ENCODE results near the gene POSTN.

DNA sequence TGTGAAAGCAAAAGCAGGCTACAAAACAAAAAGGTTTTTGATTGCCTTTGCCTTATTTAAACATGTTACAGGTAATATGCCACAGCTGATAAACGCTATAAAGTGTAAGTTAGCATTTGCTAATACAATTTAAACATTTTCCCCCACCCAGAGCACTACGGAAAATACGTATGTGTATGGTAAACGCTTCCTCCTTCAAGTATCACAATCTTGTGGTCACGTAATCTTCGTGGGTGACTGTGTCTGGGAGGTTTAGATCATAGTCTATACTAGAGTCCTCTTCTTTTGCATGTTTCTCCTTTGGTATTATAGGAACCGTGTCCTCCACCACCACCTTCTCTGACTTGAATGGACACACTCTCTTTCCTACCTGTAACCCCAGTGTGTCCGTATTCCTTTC lies 38.1 kb upstream of the POSTN start:
- TF ChIP-seq, protein P1, sequence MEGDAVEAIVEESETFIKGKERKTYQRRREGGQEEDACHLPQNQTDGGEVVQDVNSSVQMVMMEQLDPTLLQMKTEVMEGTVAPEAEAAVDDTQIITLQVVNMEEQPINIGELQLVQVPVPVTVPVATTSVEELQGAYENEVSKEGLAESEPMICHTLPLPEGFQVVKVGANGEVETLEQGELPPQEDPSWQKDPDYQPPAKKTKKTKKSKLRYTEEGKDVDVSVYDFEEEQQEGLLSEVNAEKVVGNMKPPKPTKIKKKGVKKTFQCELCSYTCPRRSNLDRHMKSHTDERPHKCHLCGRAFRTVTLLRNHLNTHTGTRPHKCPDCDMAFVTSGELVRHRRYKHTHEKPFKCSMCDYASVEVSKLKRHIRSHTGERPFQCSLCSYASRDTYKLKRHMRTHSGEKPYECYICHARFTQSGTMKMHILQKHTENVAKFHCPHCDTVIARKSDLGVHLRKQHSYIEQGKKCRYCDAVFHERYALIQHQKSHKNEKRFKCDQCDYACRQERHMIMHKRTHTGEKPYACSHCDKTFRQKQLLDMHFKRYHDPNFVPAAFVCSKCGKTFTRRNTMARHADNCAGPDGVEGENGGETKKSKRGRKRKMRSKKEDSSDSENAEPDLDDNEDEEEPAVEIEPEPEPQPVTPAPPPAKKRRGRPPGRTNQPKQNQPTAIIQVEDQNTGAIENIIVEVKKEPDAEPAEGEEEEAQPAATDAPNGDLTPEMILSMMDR (IDR thresholded peaks at IDR 0.05; ENCODE audit: low read depth, low read length, missing input control) = no peak
- no peak for TF ChIP-seq SP1 (IDR thresholded peaks at IDR 0.05)

Measured in liver (tissue), 3 donors.